ENCODE measurements around the gene ABLIM1. TPM values are rescaled to one million over a fixed set of nuclear protein-coding genes. Genes with fewer than 3 reads are reported as not detected.

Gene ABLIM1
- total RNA-seq, 1 donor from 2014 or later: 144 TPM

DNA sequence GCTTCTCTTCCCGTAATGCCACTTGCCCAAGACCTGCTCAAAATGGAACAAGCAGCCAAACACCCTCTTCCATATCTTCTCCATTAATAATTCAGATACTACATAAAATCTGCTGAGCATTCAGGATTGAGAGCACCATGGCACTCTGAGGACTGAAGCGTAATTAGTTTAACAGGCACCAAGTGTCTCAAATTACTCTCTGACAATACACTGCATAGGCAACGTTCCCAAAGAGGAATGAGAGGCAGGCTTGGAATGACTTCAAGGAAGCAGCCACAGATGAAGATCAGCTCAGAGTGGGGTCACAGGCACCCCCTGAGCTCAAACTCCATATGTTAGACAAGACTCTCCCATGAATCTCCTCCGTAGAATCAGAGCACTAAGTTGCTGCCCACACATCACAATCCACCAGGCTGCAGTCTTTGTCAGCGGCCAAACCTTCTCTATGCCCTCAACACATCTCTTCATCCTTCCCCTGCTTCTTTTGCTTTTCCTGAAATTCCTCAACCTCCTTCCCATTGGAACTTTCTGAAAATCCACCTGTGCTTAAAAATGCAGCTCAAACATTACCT is 4.7 kb upstream of the ABLIM1 start:
- no peak for TF ChIP-seq CTCF (IDR thresholded peaks at IDR 0.05)
- no peak for ATAC-seq
- H3K4me1 ChIP-seq: no peaks in the 10 kb centered on the region
- no peak overlapping the region for H3K4me3 ChIP-seq
- intact Hi-C loops (cut with DNase I): no loop called here
- H3K27me3 ChIP-seq: no peaks in the 10 kb centered on the region
- H3K36me3 ChIP-seq: no peaks in the 10 kb centered on the region
- no peak overlapping the region for H3K27ac ChIP-seq
- no peaks in the 10 kb centered on the region for H3K9me3 ChIP-seq
- DNase-seq: no peak

DNA sequence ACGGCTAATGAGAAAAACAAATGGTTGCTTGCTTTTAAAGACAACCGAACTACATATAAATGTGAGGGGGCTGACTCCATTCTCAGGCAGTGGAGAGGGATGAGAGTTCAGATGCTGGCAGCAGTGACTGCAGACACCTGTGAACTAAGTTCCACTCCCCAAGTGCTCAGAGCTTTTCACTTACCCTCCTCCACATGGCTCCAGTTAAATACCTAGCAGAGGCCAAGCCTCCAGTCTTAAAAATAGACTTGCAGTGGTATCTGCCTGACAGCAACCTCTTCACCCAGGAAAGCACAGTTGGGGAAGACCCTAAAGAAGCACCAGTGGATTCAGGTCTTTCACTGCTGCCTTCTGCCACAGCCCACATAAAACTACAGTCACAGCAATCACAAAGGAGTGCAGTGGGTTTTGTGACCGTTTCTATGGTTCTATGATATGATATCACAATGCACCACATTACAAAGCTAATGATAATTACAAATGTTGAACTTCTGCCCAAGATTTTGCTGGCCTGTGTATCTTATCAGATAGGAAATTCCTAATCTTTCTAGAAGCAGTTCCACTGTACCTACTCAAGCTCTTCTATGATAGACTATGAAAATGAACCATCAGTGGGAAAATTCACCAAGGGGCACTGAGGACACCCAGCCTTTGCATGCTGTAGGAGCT is 3.3 kb upstream of the ABLIM1 start:
- ATAC-seq: no peak
- Histone ChIP-seq H3K27me3 (no peaks in the 10 kb centered on the region), H3K36me3 (no peaks in the 10 kb centered on the region), H3K4me3 (no peak overlapping the region), H3K4me1 (no peaks in the 10 kb centered on the region), H3K27ac (no peak overlapping the region), H3K9me3 (no peaks in the 10 kb centered on the region)
- TF ChIP-seq CTCF (IDR thresholded peaks at IDR 0.05): no peak
- intact Hi-C loops (cut with DNase I): no loop called here
- DNase-seq: no peak

- DNase-seq (no peak), ATAC-seq (no peak)
- H3K9me3 ChIP-seq: no peaks in the 10 kb centered on the region
- no peak for TF ChIP-seq CTCF (IDR thresholded peaks at IDR 0.05)
- peaks cover 10% of the 10 kb centered on the region for H3K4me1 ChIP-seq
- H3K27me3 ChIP-seq: no peaks in the 10 kb centered on the region
- no peak overlapping the region for H3K27ac ChIP-seq
- H3K4me3 ChIP-seq: no peak overlapping the region
- intact Hi-C loops (cut with DNase I): no loop called here
- no peaks in the 10 kb centered on the region for H3K36me3 ChIP-seq
Measured at GRCh38 chr10:114655671-114656070, 2.4 kb downstream of the ABLIM1 start.

DNA sequence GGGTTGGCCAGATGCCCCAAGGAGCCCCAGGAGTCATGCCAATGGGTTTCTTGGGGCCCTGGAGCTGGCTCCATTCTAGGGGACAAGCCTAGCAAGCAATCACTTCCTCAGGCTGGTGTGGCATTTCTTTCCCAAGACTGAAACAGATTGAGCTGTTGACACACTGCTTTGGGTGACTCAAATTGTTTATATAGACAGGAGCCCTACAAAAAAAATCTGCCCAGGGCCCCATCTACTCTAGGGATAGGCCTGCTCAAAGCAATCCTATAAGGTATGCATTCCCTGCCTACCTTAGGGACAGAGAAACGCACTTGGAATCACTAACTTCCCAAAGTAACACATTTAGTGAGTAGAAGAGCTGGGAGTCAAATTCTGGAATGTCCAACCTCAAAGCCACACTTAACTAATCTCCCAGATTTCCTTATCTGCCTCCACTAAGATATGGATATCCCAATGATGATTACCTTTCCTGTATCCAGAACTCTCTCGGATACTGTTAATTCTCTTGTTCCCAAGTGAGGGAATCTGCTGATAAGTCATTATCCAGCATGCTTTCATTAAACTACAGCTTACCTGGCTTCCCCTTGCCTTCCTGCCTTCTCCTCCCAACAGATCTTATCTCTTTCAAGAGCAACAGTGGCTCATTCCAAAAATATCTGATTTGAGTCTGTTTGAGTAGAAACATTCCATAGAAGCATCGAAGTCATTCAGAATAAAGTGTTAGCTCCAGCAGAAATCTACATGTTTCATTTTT is 3.1 kb downstream of the ABLIM1 start:
- intact Hi-C loops (cut with DNase I): no loop called here
- Histone ChIP-seq H3K4me1 (peaks cover 17% of the 10 kb centered on the region), H3K9me3 (no peaks in the 10 kb centered on the region), H3K27me3 (no peaks in the 10 kb centered on the region), H3K4me3 (no peak overlapping the region), H3K27ac (no peak overlapping the region), H3K36me3 (no peaks in the 10 kb centered on the region)
- TF ChIP-seq CTCF (IDR thresholded peaks at IDR 0.05): no peak
- DNase-seq: no peak
- no peak for ATAC-seq

GRCh38 chr10:114653926-114654325 is 4.1 kb downstream of the ABLIM1 start:
- intact Hi-C loops (cut with DNase I): no loop called here
- H3K27me3 ChIP-seq: no peaks in the 10 kb centered on the region
- H3K4me3 ChIP-seq: no peak overlapping the region
- H3K9me3 ChIP-seq: no peaks in the 10 kb centered on the region
- ATAC-seq (no peak), DNase-seq (no peak)
- H3K36me3 ChIP-seq: no peaks in the 10 kb centered on the region
- H3K27ac ChIP-seq: no peak overlapping the region
- no peak for TF ChIP-seq CTCF (IDR thresholded peaks at IDR 0.05)
- peaks cover 25% of the 10 kb centered on the region for H3K4me1 ChIP-seq
